Nephron progenitor cell (in vitro differentiated cells): Measurements from ENCODE around the gene UBE2J1.

Source experiments
- DNase-seq: peaks from one replicate; pipeline ENCODE4 v3.0.0; 2021
- H3K27ac Mint-ChIP-seq: 2 replicates; pipeline ENCODE4 v1.8.0; 2021; ENCODE audit warnings: mild to moderate bottlenecking, moderate library complexity, mixed read lengths
- H3K27me3 Mint-ChIP-seq: 2 replicates; pipeline ENCODE4 v1.8.0; 2021; ENCODE audit warnings: mild to moderate bottlenecking, low read depth, mixed read lengths; ENCODE audit not compliant: poor library complexity
- H3K36me3 Mint-ChIP-seq: 2 replicates; pipeline ENCODE4 v1.8.0; 2021; ENCODE audit warnings: low read depth, mixed read lengths
- H3K4me1 Mint-ChIP-seq: 2 replicates; pipeline ENCODE4 v1.8.0; 2021; ENCODE audit warnings: mixed read lengths
- H3K4me3 Mint-ChIP-seq: 2 replicates; pipeline ENCODE4 v1.8.0; 2021; ENCODE audit warnings: mild to moderate bottlenecking, moderate library complexity, mixed read lengths
- H3K9me3 Mint-ChIP-seq: 2 replicates; pipeline ENCODE4 v1.8.0; 2021; ENCODE audit warnings: mild to moderate bottlenecking, moderate library complexity, mixed read lengths
- CTCF ChIP-seq: fragments of 200-600 bp; sonication (generic); IDR thresholded peaks from 2 replicates; pipeline ENCODE4 v1.5.0; 2021; ENCODE audit warnings: antibody characterized with exemption

UBE2J1 gene

GRCh38 chr6:89392823-89393222 lies 40.3 kb upstream of the UBE2J1 start:
- no peak overlapping the region for H3K4me3 Mint-ChIP-seq
- H3K27ac Mint-ChIP-seq: no peak overlapping the region
- no peaks in the 10 kb centered on the region for H3K27me3 Mint-ChIP-seq
- no peak for TF ChIP-seq CTCF
- H3K4me1 Mint-ChIP-seq: peaks cover 6% of the 10 kb centered on the region
- H3K9me3 Mint-ChIP-seq: peaks cover 17% of the 10 kb centered on the region
- peaks cover 4% of the 10 kb centered on the region for H3K36me3 Mint-ChIP-seq
- no peak for DNase-seq

- H3K27ac Mint-ChIP-seq: no peak overlapping the region
- H3K4me3 Mint-ChIP-seq: no peak overlapping the region
- peaks cover 10% of the 10 kb centered on the region for H3K9me3 Mint-ChIP-seq
- H3K27me3 Mint-ChIP-seq: peaks cover 3% of the 10 kb centered on the region
- no peak for TF ChIP-seq CTCF
- H3K4me1 Mint-ChIP-seq: peaks cover 18% of the 10 kb centered on the region
- DNase-seq: no peak
- H3K36me3 Mint-ChIP-seq: peaks cover 8% of the 10 kb centered on the region
Measured at GRCh38 chr6:89388846-89389245, 36.3 kb upstream of the UBE2J1 start.

GRCh38 chr6:89387516-89388201 lies 35.1 kb upstream of the UBE2J1 start:
- Mint-ChIP-seq H3K27me3 (peaks cover 3% of the 10 kb centered on the region), H3K9me3 (no peaks in the 10 kb centered on the region), H3K4me3 (no peak overlapping the region), H3K27ac (peak overlapping the region; percentile 51), H3K4me1 (peaks cover 18% of the 10 kb centered on the region), H3K36me3 (peaks cover 4% of the 10 kb centered on the region)
- DNase-seq: no peak
- TF ChIP-seq CTCF: no peak

GRCh38 chr6:89386917-89387491 lies 34.5 kb upstream of the UBE2J1 start:
- Mint-ChIP-seq H3K4me1 (peaks cover 18% of the 10 kb centered on the region), H3K27ac (no peak overlapping the region), H3K36me3 (peaks cover 4% of the 10 kb centered on the region), H3K4me3 (no peak overlapping the region), H3K27me3 (peaks cover 3% of the 10 kb centered on the region), H3K9me3 (no peaks in the 10 kb centered on the region)
- no peak for DNase-seq
- TF ChIP-seq CTCF: no peak

- TF ChIP-seq CTCF: no peak
- peaks cover 18% of the 10 kb centered on the region for H3K4me1 Mint-ChIP-seq
- peaks cover 4% of the 10 kb centered on the region for H3K36me3 Mint-ChIP-seq
- no peak overlapping the region for H3K27ac Mint-ChIP-seq
- peaks cover 3% of the 10 kb centered on the region for H3K27me3 Mint-ChIP-seq
- DNase-seq: no peak
- H3K9me3 Mint-ChIP-seq: no peaks in the 10 kb centered on the region
- no peak overlapping the region for H3K4me3 Mint-ChIP-seq
Measured at GRCh38 chr6:89385846-89386245, 33.3 kb upstream of the UBE2J1 start.

- Mint-ChIP-seq H3K27me3 (peaks cover 3% of the 10 kb centered on the region), H3K4me1 (peaks cover 18% of the 10 kb centered on the region), H3K36me3 (peaks cover 4% of the 10 kb centered on the region), H3K4me3 (no peak overlapping the region), H3K27ac (no peak overlapping the region), H3K9me3 (no peaks in the 10 kb centered on the region)
- DNase-seq: no peak
- no peak for TF ChIP-seq CTCF
Measured at GRCh38 chr6:89385156-89385667, 32.7 kb upstream of the UBE2J1 start.
